Measurements from ENCODE around the gene TENM4.

DNA sequence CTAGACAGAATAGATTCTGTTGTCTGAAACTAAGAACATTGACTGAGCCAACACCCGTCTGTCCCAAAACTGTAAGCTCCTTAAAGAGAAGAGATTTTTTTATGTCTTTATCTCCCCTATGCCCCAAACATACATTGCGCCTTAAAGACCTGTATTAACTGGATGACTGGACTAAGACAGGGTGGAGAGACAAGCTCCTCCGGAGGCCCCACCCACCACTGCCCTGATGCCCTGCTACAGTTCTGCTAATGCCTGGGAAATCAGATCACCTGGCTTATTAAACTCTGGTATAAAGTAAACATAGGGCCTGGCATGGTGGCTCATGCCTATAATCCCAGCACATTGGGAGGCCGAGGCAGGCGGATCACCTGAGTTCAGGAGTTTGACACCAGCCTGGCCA lies 203.7 kb downstream of the TENM4 start:
- TF ChIP-seq, protein P1, sequence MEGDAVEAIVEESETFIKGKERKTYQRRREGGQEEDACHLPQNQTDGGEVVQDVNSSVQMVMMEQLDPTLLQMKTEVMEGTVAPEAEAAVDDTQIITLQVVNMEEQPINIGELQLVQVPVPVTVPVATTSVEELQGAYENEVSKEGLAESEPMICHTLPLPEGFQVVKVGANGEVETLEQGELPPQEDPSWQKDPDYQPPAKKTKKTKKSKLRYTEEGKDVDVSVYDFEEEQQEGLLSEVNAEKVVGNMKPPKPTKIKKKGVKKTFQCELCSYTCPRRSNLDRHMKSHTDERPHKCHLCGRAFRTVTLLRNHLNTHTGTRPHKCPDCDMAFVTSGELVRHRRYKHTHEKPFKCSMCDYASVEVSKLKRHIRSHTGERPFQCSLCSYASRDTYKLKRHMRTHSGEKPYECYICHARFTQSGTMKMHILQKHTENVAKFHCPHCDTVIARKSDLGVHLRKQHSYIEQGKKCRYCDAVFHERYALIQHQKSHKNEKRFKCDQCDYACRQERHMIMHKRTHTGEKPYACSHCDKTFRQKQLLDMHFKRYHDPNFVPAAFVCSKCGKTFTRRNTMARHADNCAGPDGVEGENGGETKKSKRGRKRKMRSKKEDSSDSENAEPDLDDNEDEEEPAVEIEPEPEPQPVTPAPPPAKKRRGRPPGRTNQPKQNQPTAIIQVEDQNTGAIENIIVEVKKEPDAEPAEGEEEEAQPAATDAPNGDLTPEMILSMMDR (IDR thresholded peaks at IDR 0.05 in 4 of 5, conservative IDR thresholded peaks at IDR 0.05 in 1 of 5): no peak
- no peak for TF ChIP-seq POLR2A (IDR thresholded peaks at IDR 0.05)

Data from gastrocnemius medialis (tissue), 4 donors.